NCI-H2081 (cell line): ENCODE measurements around the gene SCARF1.

Source experiments
- DNase-seq, 2 experiments: peaks; one replicate each; lab custom pipeline; 2025; lab: John Stamatoyannopoulos, UW

The SCARF1 gene

DNA sequence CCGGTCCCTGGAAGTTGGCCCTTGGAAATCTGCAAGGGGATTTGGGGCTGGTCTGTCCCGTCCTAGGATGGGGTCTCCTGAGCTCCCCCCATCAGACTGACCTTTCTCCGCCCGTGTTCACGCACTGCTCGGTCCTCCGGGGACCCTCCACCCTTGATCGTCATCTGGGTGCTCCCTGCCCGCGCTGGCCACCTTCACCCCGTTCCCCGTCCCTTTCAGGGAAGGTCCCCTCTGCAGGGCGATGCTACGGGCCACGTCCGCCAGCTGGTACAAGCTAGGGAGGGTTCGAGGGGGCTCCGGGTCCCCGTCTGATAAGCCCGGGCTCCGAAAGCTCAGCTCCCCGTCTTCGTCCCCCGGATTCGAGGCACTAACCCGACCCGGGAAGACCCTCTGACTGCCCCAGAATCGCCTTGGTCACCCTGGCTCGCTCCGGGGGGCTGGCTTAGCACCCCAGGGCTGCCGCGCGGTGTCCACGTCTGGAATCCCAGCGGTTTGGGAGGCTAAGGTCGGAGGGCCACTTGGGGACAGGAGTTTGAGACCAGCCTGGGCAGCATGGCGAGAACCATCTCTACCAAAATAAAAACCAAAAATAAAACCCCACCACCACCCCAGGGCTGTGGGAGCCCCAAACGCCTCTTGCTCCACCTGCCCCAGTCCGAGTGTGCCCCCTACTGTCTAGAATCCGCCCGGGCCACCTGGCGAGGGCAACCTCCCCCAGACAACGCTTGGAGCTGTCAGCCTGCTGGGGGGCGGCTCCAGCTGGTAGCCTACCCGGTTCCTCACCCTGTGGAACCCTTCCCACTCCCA lies 15.8 kb downstream of the SCARF1 start:
- no peak for DNase-seq

- peak; percentile 89 to 91 for DNase-seq
Observed at GRCh38 chr17:1628856-1629503, 16.6 kb downstream of the SCARF1 start.

DNA sequence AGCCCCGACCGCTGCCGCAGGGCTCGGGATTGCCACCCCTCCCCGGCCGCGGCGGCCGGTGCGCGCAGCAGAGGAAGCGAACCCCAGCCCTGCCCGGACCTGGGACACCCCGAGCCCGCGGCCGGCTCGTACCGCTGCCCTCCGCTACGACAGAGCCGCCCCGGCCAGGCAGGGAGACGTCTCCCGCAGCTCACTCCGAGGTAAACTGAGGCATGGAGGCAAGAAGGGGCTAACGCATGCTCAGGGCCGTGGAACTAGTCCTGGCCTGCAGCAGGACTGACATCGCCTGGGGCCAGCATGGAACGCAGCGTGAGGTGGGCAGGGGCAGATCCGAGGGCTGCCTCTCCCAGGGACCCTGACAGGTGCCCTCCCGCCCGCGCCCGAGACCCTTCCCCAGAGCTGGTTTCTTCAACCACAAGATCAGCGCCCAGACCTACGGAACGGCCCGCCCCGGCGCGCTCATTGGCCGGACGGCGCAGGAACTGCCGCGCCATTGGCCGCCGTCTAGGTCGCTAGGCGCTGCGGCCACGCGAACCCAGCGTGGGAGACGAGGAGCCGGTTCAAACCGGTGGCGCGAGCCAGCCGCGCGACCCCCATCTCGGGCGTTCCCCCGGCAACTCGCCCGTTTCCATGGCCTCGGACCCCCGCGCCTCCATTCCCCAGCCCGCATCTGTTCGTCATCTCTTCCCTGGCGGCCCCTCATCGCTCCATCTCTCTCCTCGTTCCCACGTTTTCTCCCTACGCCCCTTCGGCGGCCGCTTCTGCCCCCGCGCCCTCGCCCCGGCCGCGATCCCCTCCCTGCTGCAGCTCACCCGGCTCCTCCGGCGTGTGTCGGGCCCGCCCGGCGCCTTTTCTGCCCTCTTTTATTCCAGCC lies 17.3 kb downstream of the SCARF1 start, which contains the start of gene SLC43A2:
SLC43A2 (minus strand) TSS at position 853 of the 874 bp plus-strand sequence. CDS start 960 bp downstream, outside the sequence.
- peak; percentile 68 to 81 for DNase-seq

DNA sequence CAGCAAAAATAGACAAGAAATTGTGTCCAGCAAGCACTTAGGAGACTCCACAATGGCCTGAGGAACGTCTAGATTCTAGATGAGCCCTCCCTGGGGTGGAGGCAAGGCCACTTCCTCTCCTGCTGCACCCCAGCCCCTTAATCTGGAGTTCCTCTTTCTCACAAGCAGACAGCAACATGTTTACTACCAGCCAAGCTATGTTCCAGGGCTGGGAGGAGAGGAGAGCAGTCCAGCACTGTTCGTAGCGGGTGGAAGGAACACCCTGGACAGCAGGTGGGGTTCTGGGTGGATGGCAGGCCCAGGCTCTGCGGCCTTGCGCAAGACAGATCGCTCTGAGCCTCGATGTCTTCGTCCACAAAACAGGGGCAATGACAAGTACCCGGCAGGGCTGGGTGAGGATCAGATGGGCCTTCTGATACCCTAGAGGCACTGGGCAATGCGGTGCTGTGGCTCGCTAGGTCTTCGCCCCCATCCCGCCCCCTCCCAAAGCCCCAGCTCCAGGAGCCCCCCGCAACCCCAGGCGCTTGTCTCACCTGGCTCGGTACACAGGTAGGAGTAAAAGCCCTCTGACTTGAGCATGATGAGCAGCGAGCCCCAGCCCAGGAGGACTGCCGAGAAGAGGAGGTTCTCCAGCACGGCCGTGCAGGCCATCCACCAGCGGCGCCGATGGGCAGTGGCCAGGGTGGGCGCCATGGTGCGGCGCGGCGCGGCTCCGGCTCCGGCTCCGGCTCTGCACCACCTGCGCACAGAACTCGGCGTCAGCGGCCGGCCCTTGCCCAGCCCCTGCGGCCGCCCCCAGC lies 18.1 kb downstream of the SCARF1 start:
- DNase-seq = no peak

DNA sequence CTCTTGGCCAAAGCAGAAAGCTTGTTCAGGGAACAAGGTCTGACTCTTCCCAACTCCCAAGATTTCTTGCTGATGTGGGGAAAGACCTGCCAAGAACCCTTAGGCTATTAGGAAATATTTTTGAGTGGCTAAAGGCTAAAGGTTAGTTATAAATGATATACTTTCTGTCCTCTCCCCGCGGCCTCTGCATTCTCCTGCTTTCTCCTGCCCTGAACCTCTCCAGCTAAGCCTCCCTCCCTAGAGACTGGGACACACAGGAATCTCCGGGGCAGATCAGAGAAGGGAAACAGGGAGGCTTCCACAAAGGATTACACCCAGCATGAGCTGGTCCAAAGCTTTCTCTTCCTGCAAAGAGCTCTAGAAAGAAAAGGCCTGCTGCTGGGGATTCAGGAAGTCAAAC lies 19.2 kb downstream of the SCARF1 start:
- no peak for DNase-seq

- no peak for DNase-seq
Observed at GRCh38 chr17:1625581-1625980, 20.0 kb downstream of the SCARF1 start.

GRCh38 chr17:1625053-1625452 lies 20.5 kb downstream of the SCARF1 start:
- DNase-seq = no peak

GRCh38 chr17:1624650-1625049 lies 20.9 kb downstream of the SCARF1 start:
- no peak for DNase-seq

GRCh38 chr17:1623057-1623630 lies 22.4 kb downstream of the SCARF1 start:
- no peak for DNase-seq

GRCh38 chr17:1621273-1621954 lies 24.1 kb downstream of the SCARF1 start:
- DNase-seq = no peak

- DNase-seq = no peak
Observed at GRCh38 chr17:1620486-1620885, 25.0 kb downstream of the SCARF1 start.

GRCh38 chr17:1617620-1618174 lies 27.8 kb downstream of the SCARF1 start:
- DNase-seq = no peak

DNA sequence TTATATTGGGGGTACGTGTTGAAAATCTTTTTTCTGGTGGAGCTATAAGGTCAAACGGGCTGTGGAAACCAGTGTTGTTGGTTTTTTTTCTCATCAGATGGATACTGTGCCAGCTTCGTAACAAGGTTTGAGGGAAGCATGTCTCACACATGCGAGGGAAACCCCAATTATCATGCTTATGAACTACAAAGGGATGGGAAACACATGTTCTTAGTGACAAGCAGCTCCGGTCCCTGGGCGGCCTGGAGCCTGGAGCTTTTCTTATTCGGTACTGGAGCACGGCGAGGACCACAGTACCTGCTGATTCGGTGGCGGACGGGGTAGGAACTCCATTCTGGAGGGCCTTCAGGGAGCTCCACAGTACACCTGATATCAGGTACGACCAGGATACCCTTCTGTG lies 29.4 kb downstream of the SCARF1 start:
- no peak for DNase-seq

- no peak for DNase-seq
Observed at GRCh38 chr17:1612400-1612799, 33.1 kb downstream of the SCARF1 start.

GRCh38 chr17:1611715-1612114 lies 33.8 kb downstream of the SCARF1 start:
- no peak for DNase-seq

DNA sequence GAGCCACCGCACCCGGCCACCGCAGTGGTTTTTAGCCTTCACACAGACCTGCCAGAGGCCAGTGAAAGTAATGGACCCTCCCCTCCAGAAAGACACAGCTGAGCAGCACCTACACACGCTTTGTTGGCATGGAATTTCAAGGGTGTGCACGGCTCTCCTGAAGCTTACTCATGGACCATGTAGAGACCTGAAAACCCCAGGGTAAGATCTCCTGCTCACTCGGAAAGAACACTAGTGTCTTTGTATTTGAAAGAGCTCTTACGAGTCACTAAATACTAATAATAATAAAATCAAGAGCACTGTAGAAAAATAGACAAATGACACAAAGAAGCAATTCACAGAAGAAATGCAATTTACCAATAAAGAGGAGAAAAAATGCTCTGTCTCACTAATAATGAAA lies 36.9 kb downstream of the SCARF1 start:
- no peak for DNase-seq

DNA sequence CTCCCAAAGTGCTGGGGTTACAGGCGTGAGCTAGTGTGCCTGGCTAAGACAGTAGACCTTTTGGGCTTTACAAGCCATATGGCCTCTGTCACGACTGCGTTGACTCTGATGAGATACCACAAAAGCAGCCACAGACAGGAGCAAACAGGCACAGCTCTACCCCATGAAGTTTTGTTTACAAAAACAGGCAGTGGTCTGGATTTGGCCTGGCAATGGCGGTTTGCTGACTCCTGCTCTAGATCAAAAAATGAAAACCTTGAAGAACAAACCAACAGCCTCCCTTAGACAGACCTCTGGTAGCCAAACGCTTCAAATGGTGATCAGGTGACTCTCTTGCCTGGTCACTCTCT lies 37.6 kb downstream of the SCARF1 start:
- no peak for DNase-seq

GRCh38 chr17:1606352-1606985 lies 39.1 kb downstream of the SCARF1 start:
- no peak for DNase-seq

GRCh38 chr17:1605681-1606351 lies 39.7 kb downstream of the SCARF1 start:
- no peak for DNase-seq
